ENCODE data around the gene C1orf226. TPM values are rescaled to one million over a fixed set of nuclear protein-coding genes. Genes with fewer than 3 reads are reported as not detected.

C1orf226 gene
- total and polyA plus RNA-seq, 9 of the 15 experiments (the other 6 are each of a cell fraction or from before 2014, with no cell fraction given): 0.10 to 1.4 (median 0.47) TPM

- TF ChIP-seq ZNF512 (tag; IDR thresholded peaks at IDR 0.05) (no peak), ZNF274 (IDR thresholded peaks at IDR 0.05; ENCODE audit: borderline replicate concordance, low read depth, low read length) (peak; percentile 78; the same call in 1 of the 2 replicates), HDAC1 (IDR thresholded peaks at IDR 0.05) (peak; percentile 78 to 83), ZNF174 (CRISPR knock-in tag; IDR thresholded peaks at IDR 0.05) (no peak), ZNF764 (CRISPR knock-in tag; IDR thresholded peaks at IDR 0.05; ENCODE audit: low read depth) (no peak), E4F1 (CRISPR knock-in tag; IDR thresholded peaks at IDR 0.05; ENCODE audit: borderline replicate concordance) (no peak), ZEB2 (IDR thresholded peaks at IDR 0.05) (peak; percentile 91), MLX (CRISPR knock-in tag; conservative IDR thresholded peaks at IDR 0.05) (no peak), POLR3G (IDR thresholded peaks at IDR 0.05; ENCODE audit: extremely low read depth, insufficient read length, insufficient replicate concordance) (no peak), THRB (CRISPR knock-in tag; conservative IDR thresholded peaks at IDR 0.05) (0 out of 2 replicates have a peak, but pooled peaks have one; percentile 34), PPARD (CRISPR knock-in tag; IDR thresholded peaks at IDR 0.05) (no peak), U2AF1 (optimal IDR thresholded peaks at IDR 0.05; ENCODE audit: low read depth, low read length) (no peak), TCFL5 (CRISPR knock-in tag; conservative IDR thresholded peaks at IDR 0.05) (no peak), CBX8 (IDR thresholded peaks at IDR 0.05; ENCODE audit: borderline replicate concordance, extremely low read depth, low read depth, low read length, poor library complexity, severe bottlenecking) (no peak), ZBTB34 (CRISPR knock-in tag; IDR thresholded peaks at IDR 0.05) (no peak), TEAD2 (tag; IDR thresholded peaks at IDR 0.05) (no peak), ZNF830 (CRISPR knock-in tag; IDR thresholded peaks at IDR 0.05) (no peak)
Measured at GRCh38 chr1:162386292-162387225, 5.0 kb downstream of the C1orf226 start (continued).
